Vagina (tissue), 2 donors: Measurements from ENCODE around the gene MAP2K5.

Experiments
- CTCF ChIP-seq, 3 experiments: fragments of 450-650 bp in 2 of 3; fragments of 200-600 bp in 1 of 3; sonication (generic) in 1 of 3; IDR thresholded peaks; one replicate each; pipeline ENCODE4 v1.5.1; 2017 to 2019; ENCODE audit warnings: antibody characterized with exemption in 3 of 3, mild to moderate bottlenecking in 2 of 3, moderate library complexity in 2 of 3
- POLR2A ChIP-seq, 2 donors: fragments of 450-650 bp; IDR thresholded peaks; one replicate each; pipeline ENCODE4 v1.6.1; 2017; ENCODE audit warnings: antibody characterized with exemption in 2 of 2, mild to moderate bottlenecking in 2 of 2, moderate library complexity in 2 of 2

DNA sequence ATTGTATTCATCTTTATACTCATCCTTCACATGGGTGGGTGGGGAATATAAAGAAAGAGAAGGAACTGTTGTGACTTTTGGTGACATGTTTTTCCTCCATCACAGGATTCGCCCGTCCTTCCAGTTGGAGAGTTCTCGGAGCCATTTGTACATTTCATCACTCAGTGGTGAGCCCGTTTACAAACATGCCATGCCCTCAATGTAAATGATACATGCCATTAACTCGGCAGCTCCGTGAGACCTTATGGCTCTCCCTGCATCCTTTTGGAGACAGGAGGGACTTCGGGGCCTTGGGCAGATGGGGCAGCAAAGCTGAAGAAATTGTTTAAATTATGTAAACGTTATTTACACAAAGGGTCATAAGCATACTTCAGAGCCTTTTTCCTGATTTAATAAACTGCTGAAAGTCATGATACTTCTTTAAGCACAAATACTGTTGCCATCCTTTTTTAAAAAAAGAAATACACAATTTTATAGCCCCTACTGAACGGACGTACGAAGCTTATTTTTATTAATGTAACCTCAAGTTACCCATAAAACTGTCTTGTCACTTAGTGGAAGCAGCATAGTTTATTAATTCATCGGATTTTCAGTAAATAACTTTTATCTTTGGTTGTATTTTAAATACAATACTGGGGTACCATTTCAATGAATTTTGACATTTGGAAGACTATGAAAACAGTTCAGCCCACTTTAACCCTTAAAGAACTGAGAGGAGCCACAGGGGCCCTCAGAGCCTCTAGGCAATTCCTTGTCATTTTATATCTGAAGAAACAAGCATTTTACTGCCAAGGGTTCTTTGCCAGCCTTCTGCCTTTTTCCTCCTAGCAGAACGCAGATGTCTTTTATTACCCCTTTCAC is 227.2 kb downstream of the MAP2K5 start:
- no peak for TF ChIP-seq CTCF (IDR thresholded peaks at IDR 0.05)
- no peak for TF ChIP-seq POLR2A (IDR thresholded peaks at IDR 0.05)
